Endothelial cell (in vitro differentiated cells): ENCODE results near the gene LBHD1. TPM values are rescaled to one million over a fixed set of nuclear protein-coding genes. Genes with fewer than 3 reads are reported as not detected.
"Not testable (repeated sequence)": the region's sequence is repeated elsewhere in the genome, so short reads cannot be mapped to it uniquely, and the experiment has no call there.

Experiments used
- DNase-seq: peaks from one replicate; pipeline ENCODE4 v3.0.0; 2021; ENCODE audit warnings: low spot score
- H3K27ac Mint-ChIP-seq: one replicate; pipeline ENCODE4 v1.8.0; 2021; ENCODE audit warnings: mixed read lengths, inconsistent platforms; ENCODE audit not compliant: unreplicated experiment
- H3K27me3 Mint-ChIP-seq: one replicate; pipeline ENCODE4 v1.8.0; 2021; ENCODE audit warnings: mild to moderate bottlenecking, moderate library complexity, mixed read lengths, inconsistent platforms; ENCODE audit not compliant: unreplicated experiment
- H3K36me3 Mint-ChIP-seq: one replicate; pipeline ENCODE4 v1.8.0; 2021; ENCODE audit warnings: mild to moderate bottlenecking, low read depth, mixed read lengths, inconsistent platforms; ENCODE audit not compliant: unreplicated experiment
- H3K4me1 Mint-ChIP-seq: one replicate; pipeline ENCODE4 v1.8.0; 2021; ENCODE audit warnings: mild to moderate bottlenecking, mixed read lengths, inconsistent platforms; ENCODE audit not compliant: unreplicated experiment
- H3K4me3 Mint-ChIP-seq: one replicate; pipeline ENCODE4 v1.8.0; 2021; ENCODE audit warnings: mild to moderate bottlenecking, mixed read lengths, inconsistent platforms; ENCODE audit not compliant: unreplicated experiment
- H3K9me3 Mint-ChIP-seq: one replicate; pipeline ENCODE4 v1.8.0; 2021; ENCODE audit warnings: mixed read lengths, inconsistent platforms; ENCODE audit not compliant: unreplicated experiment
- total RNA-seq: library from RNA; stranded (reverse); fragmentation: NEBNext Ultra II Directional; extraction: Animal tissue kit (Norgen Biotek cat#: 25700); gene quantifications from one replicate; pipeline ENCODE4 v1.2.1, GENCODE V29; 2021; ENCODE audit not compliant: unreplicated experiment
- TF ChIP-seq, protein P1 (sequence below): fragments of 200-600 bp; sonication (generic); IDR thresholded peaks from one replicate; pipeline ENCODE4 v1.5.0; 2021; ENCODE audit warnings: antibody characterized with exemption; ENCODE audit not compliant: unreplicated experiment

Gene LBHD1
- total RNA-seq, 1 donor from 2014 or later, result 11.2 TPM

DNA sequence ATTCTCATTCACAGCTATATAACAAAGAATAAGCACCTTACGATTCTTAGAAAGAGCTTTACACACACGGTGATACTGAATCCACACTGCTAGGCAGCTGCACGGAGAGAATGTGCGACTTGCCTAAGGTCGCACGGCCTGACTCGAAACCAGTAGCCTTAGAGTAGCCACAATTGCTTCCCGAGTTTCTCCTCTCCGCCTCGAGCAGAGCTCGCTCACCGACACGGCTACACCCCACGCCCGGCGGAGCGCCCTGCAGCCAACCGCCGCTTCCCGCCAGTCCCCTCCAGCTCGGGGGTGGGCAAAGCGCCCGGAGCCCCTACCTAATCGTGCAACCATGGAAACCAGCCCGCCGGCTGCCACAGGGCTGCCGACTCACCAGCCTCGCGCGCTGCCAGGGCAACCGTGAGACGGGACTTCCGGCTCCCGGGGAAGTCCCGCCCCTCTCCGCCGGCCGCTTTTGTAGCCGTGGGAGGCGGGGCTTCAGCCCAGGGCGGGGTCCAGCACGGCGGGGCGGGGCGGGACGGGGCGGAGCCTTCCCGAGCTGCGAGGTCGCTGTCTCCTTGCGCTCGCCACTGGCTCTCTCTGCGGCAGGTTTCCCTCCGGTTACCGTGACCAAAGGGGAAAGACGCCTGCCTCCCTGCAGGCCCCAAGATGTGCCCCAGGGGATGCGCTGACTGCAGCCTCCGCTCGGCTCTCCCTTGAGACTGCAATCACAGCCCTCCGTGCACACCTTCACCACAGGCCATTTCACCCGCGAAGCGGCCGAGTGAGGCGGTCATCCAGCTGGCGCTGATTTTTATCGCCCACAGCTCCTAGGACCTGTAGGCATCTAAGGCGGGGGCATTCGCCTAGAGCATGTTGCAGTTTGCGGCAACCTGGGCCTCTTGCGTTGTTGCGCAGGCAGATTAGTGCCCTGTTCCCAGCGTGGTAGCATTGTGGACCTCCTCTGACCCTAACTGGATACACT, 34.1 kb upstream of the LBHD1 start:
- DNase-seq, result peak; percentile 97

DNA sequence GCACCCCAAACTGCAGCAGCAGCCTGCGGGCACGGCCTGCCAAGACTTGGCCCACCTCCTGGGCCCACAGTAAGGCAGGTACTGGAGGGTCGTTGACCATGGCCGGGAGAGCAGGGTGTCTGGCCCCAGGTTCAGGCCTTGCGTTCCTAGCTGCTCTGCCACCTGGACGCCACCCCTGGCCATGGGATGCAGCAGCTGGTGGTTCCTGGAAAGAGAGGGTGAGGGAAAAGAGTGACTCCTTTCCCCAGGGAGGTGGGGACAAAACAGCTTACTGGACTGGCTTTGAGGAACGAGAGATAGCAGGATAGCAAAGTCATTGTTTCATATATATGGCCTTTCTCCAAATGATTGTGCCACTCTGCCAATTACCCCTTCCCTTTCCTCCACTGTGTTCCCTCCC, 33.3 kb upstream of the LBHD1 start:
- peak overlapping the region; percentile 86 for H3K4me3 Mint-ChIP-seq
- DNase-seq, result no peak
- H3K36me3 Mint-ChIP-seq, result peaks cover 15% of the 10 kb centered on the region
- H3K9me3 Mint-ChIP-seq, result no peaks in the 10 kb centered on the region
- H3K27me3 Mint-ChIP-seq, result peaks cover 9% of the 10 kb centered on the region
- H3K27ac Mint-ChIP-seq, result peak overlapping the region; percentile 94
- peaks cover 26% of the 10 kb centered on the region for H3K4me1 Mint-ChIP-seq
- TF ChIP-seq, protein P1, sequence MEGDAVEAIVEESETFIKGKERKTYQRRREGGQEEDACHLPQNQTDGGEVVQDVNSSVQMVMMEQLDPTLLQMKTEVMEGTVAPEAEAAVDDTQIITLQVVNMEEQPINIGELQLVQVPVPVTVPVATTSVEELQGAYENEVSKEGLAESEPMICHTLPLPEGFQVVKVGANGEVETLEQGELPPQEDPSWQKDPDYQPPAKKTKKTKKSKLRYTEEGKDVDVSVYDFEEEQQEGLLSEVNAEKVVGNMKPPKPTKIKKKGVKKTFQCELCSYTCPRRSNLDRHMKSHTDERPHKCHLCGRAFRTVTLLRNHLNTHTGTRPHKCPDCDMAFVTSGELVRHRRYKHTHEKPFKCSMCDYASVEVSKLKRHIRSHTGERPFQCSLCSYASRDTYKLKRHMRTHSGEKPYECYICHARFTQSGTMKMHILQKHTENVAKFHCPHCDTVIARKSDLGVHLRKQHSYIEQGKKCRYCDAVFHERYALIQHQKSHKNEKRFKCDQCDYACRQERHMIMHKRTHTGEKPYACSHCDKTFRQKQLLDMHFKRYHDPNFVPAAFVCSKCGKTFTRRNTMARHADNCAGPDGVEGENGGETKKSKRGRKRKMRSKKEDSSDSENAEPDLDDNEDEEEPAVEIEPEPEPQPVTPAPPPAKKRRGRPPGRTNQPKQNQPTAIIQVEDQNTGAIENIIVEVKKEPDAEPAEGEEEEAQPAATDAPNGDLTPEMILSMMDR, result no peak

More for the DNA sequence above, 34.1 kb upstream of the LBHD1 start:
- H3K27me3 Mint-ChIP-seq, result peaks cover 9% of the 10 kb centered on the region
- peaks cover 28% of the 10 kb centered on the region for H3K4me1 Mint-ChIP-seq
- H3K9me3 Mint-ChIP-seq, result no peaks in the 10 kb centered on the region
- H3K4me3 Mint-ChIP-seq, result peak overlapping the region; percentile 92
- TF ChIP-seq, protein P1, result no peak
- H3K27ac Mint-ChIP-seq, result peak overlapping the region; percentile 94
- H3K36me3 Mint-ChIP-seq, result peaks cover 17% of the 10 kb centered on the region

DNA sequence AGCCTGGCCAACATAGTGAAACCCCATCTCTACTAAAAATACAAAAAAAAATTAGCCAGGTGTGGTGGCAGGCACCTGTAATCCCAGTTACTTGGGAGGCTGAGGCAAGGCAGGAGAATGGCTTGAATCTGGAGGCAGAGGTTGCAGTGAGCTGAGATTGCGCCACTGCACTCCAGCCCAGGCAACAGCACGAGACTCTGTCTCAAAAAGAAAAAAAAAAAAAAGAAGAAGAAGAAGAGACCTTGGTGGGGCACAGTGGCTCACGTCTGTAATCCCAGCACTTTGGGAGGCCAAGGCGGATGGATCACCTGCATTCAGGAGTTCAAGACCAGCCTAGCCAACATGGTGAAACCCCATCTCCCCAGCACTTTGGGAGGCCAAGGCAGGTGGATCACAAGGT, 31.9 kb upstream of the LBHD1 start:
- not testable (repeated sequence) for H3K9me3 Mint-ChIP-seq, H3K27me3 Mint-ChIP-seq, DNase-seq, H3K4me3 Mint-ChIP-seq, H3K27ac Mint-ChIP-seq
- Mint-ChIP-seq H3K4me1 (peaks cover 14% of the 10 kb centered on the region), H3K36me3 (peaks cover 14% of the 10 kb centered on the region)

DNA sequence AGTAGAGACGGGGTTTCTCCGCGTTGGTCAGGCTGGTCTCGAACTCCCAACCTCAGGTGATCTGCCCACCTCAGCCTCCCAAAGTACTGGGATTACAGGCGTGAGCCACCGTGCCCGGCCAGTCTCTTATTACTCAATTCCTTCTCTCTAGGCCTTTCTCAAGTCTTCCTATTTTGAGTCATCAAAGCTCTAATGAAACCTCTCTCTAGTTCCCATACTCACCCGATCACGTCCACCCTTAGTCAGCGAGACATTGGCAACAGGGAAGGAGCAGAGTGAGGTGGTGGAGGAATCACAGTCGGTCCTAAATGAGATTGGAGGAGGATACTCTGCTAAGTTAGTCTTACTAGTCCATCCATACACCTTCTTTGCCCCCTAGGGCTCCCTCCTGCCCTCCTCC, 30.2 kb upstream of the LBHD1 start:
- H3K4me3 Mint-ChIP-seq, result no peak overlapping the region
- no peak for DNase-seq
- H3K27ac Mint-ChIP-seq, result no peak overlapping the region
- TF ChIP-seq, protein P1, result no peak
- no peaks in the 10 kb centered on the region for H3K9me3 Mint-ChIP-seq
- peaks cover 14% of the 10 kb centered on the region for H3K36me3 Mint-ChIP-seq
- peaks cover 7% of the 10 kb centered on the region for H3K4me1 Mint-ChIP-seq
- H3K27me3 Mint-ChIP-seq, result peaks cover 11% of the 10 kb centered on the region

DNA sequence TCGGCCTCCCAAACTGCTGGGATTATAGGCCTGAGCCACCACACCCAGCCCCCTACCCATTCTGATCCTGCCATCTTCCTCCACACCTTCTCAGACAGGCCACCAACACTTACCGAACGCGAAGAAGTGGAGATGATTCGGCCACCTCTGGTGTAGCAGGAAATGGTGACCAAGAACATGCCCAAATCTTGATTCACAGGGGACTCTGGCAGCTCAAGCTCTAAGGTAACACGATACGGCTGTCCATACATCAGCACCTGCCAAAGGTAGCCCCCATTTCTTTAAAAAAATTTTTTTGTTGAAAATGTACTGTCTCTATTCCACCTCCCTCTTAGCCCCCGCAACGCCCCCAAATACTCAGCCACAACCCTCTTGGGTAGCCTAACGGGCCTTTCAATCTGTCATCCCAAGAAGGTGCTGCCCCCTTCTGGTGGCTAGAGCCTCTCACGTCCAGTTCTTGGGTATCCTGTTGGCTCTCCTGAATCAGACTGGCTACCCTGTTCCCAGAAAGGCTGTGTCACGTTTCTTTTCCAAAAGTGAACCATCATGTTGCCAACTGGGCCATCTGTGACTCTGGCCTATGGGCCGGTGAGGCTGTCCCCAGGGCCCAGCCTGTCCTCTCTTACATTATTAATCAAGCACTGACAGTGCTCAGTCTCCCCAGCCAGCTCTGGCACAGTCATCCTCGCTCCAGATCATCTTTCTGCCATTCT, 22.5 kb upstream of the LBHD1 start:
- Mint-ChIP-seq H3K4me3 (no peak overlapping the region), H3K36me3 (peaks cover 17% of the 10 kb centered on the region), H3K27ac (no peak overlapping the region), H3K9me3 (no peaks in the 10 kb centered on the region), H3K27me3 (peaks cover 4% of the 10 kb centered on the region), H3K4me1 (peaks cover 10% of the 10 kb centered on the region)
- TF ChIP-seq, protein P1, result peak; percentile 70
- peak; percentile 78 for DNase-seq

DNA sequence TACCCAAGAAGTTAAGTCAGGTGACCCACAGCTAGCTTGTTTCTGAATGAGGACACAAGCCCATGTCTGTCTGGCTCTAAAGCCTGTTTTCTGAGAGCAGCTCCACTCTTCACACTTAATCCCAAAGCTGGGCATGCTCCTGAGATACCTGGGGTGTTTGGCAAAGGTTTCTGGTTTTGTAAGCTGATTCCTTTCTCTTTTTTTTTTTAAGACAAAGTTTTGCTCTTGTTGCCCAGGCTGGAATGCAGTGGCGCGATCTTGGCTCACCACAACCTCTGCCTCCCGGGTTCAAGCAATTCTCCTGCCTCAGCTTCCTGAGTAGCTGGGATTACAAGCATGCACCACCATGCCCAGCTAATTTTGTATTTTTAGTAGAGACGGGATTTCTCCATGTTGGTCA, 21.6 kb upstream of the LBHD1 start:
- not testable (repeated sequence) for H3K27ac Mint-ChIP-seq, H3K27me3 Mint-ChIP-seq, DNase-seq, H3K4me3 Mint-ChIP-seq, H3K4me1 Mint-ChIP-seq, H3K9me3 Mint-ChIP-seq
- peaks cover 24% of the 10 kb centered on the region for H3K36me3 Mint-ChIP-seq
